A673 (cell line): Measurements from ENCODE around the gene SIRT7. TPM values are rescaled to one million over a fixed set of nuclear protein-coding genes. Genes with fewer than 3 reads are reported as not detected.

Experiments
- BruUV-seq: library from RNA; stranded (reverse); fragments of 400-500 nt; replicated peaks from 2 replicates; lab custom pipeline; 2021; lab: Mats Ljungman, UMichigan
- CTCF ChIA-PET: fragments of 300-600 bp; sonication (Branson Sonifier 250); formaldehyde crosslinking; loops from one replicate; lab custom pipeline; 2022; ENCODE audit warnings: antibody characterized with exemption; lab: Charles Lee
- POLR2A ChIA-PET: fragments of 300-600 bp; sonication (Branson Sonifier 250); formaldehyde crosslinking; loops from one replicate; lab custom pipeline; 2022; ENCODE audit warnings: antibody characterized with exemption; ENCODE audit not compliant: low non-redundant PET; lab: Charles Lee
- DNase-seq: peaks from one replicate; pipeline ENCODE4 v3.0.0-alpha.2; 2015; ENCODE audit warnings: low spot score
- H3K27ac ChIP-seq: fragments of 200-600 bp; sonication (generic); 2 replicates; pipeline ENCODE4 v1.5.1; 2016; ENCODE audit warnings: mixed run types, low read depth, mild to moderate bottlenecking, mixed read lengths, antibody characterized with exemption, low read length; ENCODE audit not compliant: poor library complexity, severe bottlenecking
- H3K27me3 ChIP-seq: fragments of 200-600 bp; sonication (generic); replicated peaks from 2 replicates; pipeline ENCODE4 v1.6.1; 2017; ENCODE audit warnings: mixed run types, low read depth, mild to moderate bottlenecking, mixed read lengths, antibody characterized with exemption, low read length; ENCODE audit not compliant: insufficient read depth, poor library complexity
- H3K36me3 ChIP-seq: fragments of 200-600 bp; sonication (generic); 2 replicates; pipeline ENCODE4 v1.6.1; 2016; ENCODE audit warnings: mixed run types, mild to moderate bottlenecking, mixed read lengths, antibody characterized with exemption, low read length; ENCODE audit not compliant: insufficient read depth, poor library complexity, severe bottlenecking
- H3K4me1 ChIP-seq: fragments of 200-600 bp; sonication (generic); 2 replicates; pipeline ENCODE4 v1.6.1; 2017; ENCODE audit warnings: mixed run types, mild to moderate bottlenecking, mixed read lengths, antibody characterized with exemption, low read length; ENCODE audit not compliant: insufficient read depth, poor library complexity, severe bottlenecking
- H3K4me3 ChIP-seq: fragments of 200-600 bp; sonication (generic); 2 replicates; pipeline ENCODE4 v1.5.1; 2016; ENCODE audit warnings: low read depth, mixed run types, mild to moderate bottlenecking, mixed read lengths, low read length; ENCODE audit not compliant: poor library complexity, severe bottlenecking
- H3K9me3 ChIP-seq: fragments of 200-600 bp; sonication (generic); 2 replicates; pipeline ENCODE4 v1.6.1; 2016; ENCODE audit warnings: mixed run types, low read depth, mild to moderate bottlenecking, mixed read lengths, antibody characterized with exemption, low read length; ENCODE audit not compliant: poor library complexity, severe bottlenecking
- CTCF ChIP-seq: fragments of 300-800, 200-600 bp; sonication (generic); conservative IDR thresholded peaks from 2 replicates; pipeline ENCODE4 v1.5.1; 2017; ENCODE audit warnings: low read depth, mild to moderate bottlenecking, antibody characterized with exemption, low read length, moderate library complexity, mixed read lengths
- EZH2 ChIP-seq: fragments of 200-600 bp; sonication (generic); IDR thresholded peaks from 2 replicates; pipeline ENCODE4 v1.6.1; 2017; ENCODE audit warnings: borderline replicate concordance, low read depth, mild to moderate bottlenecking, mixed read lengths, antibody characterized with exemption, low read length; ENCODE audit not compliant: poor library complexity, severe bottlenecking
- intact Hi-C: fragments of 100-400 bp; cut with micrococcal nuclease; formaldehyde crosslinking; loops from one replicate; pipeline ENCODE4 v1.10.0; 2022; ENCODE audit not compliant: unreplicated experiment
- total RNA-seq: library from RNA; stranded (reverse); gene quantifications from 2 replicates; pipeline ENCODE4 v1.2.3, GENCODE V29; 2021

Gene SIRT7
- total RNA-seq, 1 experiment from 2014 or later = 36.6 TPM

DNA sequence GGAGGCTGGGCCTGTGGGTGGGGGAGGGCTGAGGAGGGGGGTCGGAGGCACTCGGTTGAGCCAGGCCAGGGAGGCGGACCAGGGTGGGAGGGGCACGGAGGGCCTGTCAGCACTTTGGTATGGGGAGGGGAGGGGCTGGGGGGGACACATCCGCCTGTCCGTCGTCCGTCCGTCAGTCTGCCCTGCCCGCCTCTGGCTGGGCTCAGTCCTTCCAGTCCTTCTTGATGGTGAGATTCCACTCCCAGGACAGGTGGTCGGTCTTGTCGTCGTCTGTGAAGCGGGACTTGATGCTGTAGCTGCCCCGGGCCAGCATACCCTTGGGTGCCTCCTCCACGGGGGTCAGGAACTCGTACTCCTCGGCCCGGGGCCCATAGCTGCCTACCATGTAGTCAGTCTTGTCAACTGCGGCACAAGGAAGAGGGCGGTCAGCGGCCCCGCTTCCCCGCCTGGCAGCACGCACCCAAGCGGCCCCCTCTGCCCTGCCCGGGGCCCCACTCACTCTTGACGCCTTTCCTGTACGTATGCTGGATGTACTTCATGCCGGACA lies 49.2 kb downstream of the SIRT7 start:
- no peaks in the 10 kb centered on the region for H3K9me3 ChIP-seq
- H3K27me3 ChIP-seq = no peaks in the 10 kb centered on the region
- H3K27ac ChIP-seq = peak overlapping the region; percentile 94
- H3K4me3 ChIP-seq = peak overlapping the region; percentile 80
- no peak for DNase-seq
- ChIA-PET CTCF (no interaction called here), POLR2A (interaction anchor here (0.5 kb wide), 1 partner anchor 14 kb away, joined by 3 read pairs; no protein-coding TSS in a partner anchor)
- TF ChIP-seq CTCF = no peak
- no peak for TF ChIP-seq EZH2
- intact Hi-C loops = no loop called here
- TSS peak; percentile 75 for BruUV-seq
- peaks cover 37% of the 10 kb centered on the region for H3K36me3 ChIP-seq
- peaks cover 31% of the 10 kb centered on the region for H3K4me1 ChIP-seq

- no peak for DNase-seq
- Histone ChIP-seq H3K9me3 (no peaks in the 10 kb centered on the region), H3K36me3 (peaks cover 43% of the 10 kb centered on the region), H3K4me3 (no peak overlapping the region), H3K4me1 (peaks cover 31% of the 10 kb centered on the region), H3K27me3 (no peaks in the 10 kb centered on the region), H3K27ac (peak overlapping the region; percentile 81)
- POLR2A ChIA-PET = interaction anchor here (0.5 kb wide), 1 partner anchor 13 kb away, joined by 3 read pairs; no protein-coding TSS in a partner anchor
- intact Hi-C loops = no loop called here
- TF ChIP-seq CTCF (no peak), EZH2 (no peak)
- CTCF ChIA-PET = no interaction called here
- no TSS peak for BruUV-seq
Measured at GRCh38 chr17:81867991-81868673, 49.8 kb downstream of the SIRT7 start.

GRCh38 chr17:81867170-81867990 lies 50.6 kb downstream of the SIRT7 start:
- peaks cover 32% of the 10 kb centered on the region for H3K4me1 ChIP-seq
- H3K27me3 ChIP-seq = no peaks in the 10 kb centered on the region
- peaks cover 47% of the 10 kb centered on the region for H3K36me3 ChIP-seq
- no peaks in the 10 kb centered on the region for H3K9me3 ChIP-seq
- intact Hi-C loops = no loop called here
- BruUV-seq = no TSS peak
- peak; percentile 57 for DNase-seq
- H3K4me3 ChIP-seq = no peak overlapping the region
- ChIA-PET CTCF (no interaction called here), POLR2A (no interaction called here)
- TF ChIP-seq CTCF (no peak), EZH2 (no peak)
- peak overlapping the region; percentile 81 for H3K27ac ChIP-seq
